HG03175 (cell line): ENCODE data around the gene SIRPG.
"Not testable (repeated sequence)": the region's sequence is repeated elsewhere in the genome, so short reads cannot be mapped to it uniquely, and the experiment has no call there.

Experiments used
- ATAC-seq: cut with Tn5 transposase; IDR thresholded peaks from one replicate; pipeline ENCODE4 v1.9.1; 2021; ENCODE audit warnings: mild to moderate bottlenecking, moderate library complexity; ENCODE audit not compliant: unreplicated experiment

Gene SIRPG

GRCh38 chr20:1608678-1609347 lies 48.8 kb downstream of the SIRPG start:
- ATAC-seq, result not testable (repeated sequence)

DNA sequence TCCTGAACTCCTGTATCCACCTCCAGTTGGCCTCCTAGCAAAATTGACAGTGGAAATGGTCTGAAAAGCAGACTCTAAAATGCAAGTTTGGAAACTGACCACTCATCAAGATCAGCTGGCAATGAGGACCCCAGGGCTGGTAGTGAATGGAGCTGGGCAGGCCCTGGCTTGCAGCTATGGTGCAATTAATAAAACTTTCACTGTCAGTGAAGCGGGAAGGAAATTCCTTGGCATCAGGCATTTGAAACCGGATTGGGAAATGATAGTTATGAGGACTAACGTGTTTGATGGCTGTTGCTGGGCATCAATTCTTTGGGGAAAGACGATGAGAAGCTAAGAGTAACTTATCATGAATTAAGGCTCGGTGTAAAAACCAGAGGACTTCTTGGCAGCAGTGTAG lies 56.8 kb downstream of the SIRPG start:
- no peak for ATAC-seq

- ATAC-seq, result no peak
Observed at GRCh38 chr20:1595333-1595732, 62.2 kb downstream of the SIRPG start.

DNA sequence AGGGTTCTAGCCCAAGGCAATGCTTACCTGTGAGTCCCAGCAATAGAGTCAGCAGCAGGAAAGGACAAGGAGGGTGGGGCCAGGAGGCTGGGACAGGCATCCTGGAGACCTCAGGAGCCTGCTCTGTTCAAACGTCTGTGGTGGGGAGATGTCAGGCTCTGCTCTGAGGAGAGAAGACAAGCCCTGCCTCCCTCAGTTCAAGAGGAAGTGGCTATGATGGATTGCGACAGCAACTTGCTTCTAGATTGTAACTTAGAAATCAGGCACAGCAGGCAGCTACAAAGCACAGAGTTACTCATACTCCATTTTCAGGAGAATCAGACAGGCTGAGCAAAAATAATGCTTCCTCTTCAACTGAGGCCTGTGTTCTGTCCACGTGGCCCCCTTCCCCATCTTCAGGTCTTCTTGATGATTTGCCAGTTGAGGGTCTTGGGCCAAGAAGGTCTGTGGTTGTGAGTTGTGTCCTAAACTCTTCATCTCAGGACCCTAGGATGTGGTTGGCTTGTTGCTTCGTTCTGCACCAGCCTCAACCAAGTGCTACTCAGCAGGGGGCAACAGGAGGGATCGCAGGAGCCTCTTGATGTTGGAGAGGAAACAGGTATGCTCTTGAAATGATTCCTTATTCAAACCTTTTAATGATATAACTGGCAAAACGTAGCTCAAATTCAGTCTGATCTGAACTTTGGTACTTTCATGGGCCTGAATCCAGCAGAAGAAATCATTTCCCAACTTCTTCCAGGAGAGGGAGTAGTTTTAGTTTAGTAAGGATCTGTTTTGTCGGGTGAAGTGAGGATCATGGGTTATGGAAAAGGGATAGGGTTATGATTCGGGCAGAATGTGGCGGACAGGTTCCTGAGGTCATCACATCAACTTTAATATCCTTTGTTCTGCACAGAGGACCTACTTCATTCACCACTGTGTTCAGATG lies 68.8 kb downstream of the SIRPG start:
- ATAC-seq, result no peak

DNA sequence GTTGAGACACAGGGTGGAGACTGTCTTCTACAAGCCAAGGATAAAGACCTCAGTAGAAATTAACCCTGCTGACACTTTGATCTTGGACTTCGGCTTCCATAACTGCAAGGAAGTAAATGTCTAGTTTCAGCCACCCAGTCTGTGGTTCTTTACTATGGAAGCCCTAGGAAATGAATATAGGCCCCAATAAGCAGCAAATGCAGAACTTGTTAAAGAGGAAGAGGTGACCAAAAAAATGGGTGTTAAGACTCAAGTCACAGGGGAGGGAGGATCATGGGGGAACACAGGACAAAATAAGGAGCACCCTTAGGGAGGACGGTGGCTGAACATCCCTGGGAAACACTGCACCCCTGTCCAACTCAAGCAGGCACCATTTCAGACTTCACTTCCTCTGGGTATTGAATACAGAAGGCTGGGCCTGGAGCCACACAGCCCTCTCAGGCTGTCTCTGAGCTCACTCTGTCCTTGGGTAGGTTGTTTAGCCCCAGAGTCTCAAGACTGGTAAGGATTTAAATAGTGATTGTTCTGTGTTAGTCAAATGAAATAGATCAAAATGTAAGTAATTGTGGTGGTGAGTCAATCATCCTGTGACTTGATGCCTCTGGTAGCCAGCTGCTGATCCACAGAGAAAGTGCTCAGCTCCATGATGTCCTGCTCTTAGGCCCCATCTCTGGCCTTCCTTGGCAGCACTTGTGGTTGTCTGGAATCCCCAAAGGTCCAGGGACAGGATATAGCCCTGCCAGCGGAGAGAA lies 69.6 kb downstream of the SIRPG start:
- no peak for ATAC-seq

DNA sequence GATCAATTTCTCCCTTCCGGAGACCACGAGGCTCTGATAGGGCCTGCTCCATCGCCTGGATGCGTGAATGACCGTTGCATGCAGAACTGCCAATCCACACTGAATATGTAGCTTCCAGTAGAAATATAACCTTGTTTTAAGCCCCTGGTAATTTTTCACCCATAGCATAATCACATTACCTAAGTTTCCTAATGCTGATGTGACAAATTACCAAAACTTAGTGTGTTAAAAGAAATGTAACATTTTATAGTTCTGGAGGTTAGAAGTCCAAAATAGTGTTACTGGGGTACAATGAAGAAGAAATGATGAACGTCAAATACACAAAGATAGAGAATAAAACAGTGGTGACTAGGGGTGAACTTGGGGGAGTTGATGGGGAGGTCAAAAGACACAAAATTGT lies 78.1 kb downstream of the SIRPG start:
- ATAC-seq, result no peak
